ENCODE measurements around the gene ARG2.
"Not testable (repeated sequence)": the region's sequence is repeated elsewhere in the genome, so short reads cannot be mapped to it uniquely, and the experiment has no call there.

The ARG2 gene

GRCh38 chr14:67586369-67586768 is 33.4 kb upstream of the ARG2 start:
- DNase-seq (ENCODE audit: low spot score), result no peak

DNA sequence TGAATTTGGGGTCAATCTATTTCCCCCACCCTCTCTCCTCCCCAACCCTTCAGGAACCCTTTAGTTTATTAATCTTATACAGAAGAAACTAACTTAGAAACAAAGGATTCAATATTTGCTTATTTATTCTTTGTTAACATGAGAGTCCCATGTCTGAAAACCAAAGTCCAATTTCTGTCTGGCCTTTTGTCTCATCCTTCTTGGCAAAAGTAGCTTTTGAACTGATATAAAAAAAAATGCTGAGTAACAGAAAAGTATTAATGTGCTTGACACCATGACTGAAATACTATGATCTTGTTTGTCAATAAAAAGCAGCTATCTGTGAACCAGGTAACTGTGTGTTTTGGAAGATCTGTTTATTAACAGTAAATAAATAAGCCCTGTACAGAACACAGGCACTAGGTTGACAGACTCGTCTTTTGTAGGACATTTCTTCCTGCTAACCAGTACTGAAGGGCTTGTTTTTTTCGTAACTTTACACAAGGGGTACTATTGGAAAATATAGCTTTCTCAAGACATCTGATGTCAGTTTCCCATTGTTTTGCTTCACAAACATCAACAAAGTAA is 30.4 kb upstream of the ARG2 start:
- DNase-seq (ENCODE audit: low spot score), result peak; percentile 6

- not testable (repeated sequence) for DNase-seq (ENCODE audit: low spot score)
Measured at GRCh38 chr14:67593650-67594049, 26.1 kb upstream of the ARG2 start.

GRCh38 chr14:67595392-67595791 is 24.3 kb upstream of the ARG2 start:
- no peak for DNase-seq (ENCODE audit: low spot score)

DNA sequence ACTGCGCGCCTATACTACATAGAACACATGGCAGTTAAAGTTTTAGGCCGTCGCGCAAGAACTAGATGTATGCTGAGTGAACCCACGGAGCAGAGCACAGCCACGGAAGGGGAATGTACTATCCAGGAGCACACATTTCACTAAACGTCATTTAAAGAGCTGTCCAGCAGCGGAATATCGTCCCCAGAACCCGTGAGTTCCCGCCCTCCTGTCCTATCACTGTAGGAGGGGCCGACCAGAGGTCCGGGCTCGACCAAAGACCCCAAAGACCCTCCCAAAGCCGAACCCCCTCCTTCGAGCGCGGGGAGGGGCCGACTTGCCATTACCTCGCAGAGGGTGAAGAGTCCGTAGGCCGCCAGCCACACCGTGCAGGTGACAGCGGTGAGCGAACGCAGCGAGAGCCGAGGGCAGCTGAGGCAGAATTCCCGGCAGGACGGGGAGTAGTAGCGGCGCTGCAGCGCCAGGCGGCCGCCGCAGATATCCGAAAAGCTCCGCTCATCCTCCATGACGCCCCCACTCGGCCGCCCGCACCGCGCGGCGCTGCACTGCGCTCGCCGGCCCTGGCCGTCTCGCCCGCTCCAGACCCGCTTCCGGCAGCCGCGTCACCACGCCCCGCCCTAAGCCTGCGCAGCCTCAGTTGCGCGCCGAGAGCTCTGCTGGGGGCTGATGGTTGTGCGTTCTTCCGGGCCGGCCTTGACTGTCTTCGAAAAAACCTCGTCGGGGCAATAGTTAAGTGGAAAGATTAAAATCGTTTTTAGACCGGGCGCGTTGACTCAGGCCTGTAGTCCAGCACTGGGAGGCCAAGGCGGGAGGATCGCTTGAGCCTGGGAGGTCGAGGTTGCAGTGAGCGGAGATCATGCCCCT is 19.8 kb upstream of the ARG2 start, which contains the start of gene PIGH:
PIGH (minus strand) TSS at position 571 of the 864 bp plus-strand sequence; CDS start at position 506, 65 bp downstream.
- peak; percentile 92 for DNase-seq (ENCODE audit: low spot score)

DNA sequence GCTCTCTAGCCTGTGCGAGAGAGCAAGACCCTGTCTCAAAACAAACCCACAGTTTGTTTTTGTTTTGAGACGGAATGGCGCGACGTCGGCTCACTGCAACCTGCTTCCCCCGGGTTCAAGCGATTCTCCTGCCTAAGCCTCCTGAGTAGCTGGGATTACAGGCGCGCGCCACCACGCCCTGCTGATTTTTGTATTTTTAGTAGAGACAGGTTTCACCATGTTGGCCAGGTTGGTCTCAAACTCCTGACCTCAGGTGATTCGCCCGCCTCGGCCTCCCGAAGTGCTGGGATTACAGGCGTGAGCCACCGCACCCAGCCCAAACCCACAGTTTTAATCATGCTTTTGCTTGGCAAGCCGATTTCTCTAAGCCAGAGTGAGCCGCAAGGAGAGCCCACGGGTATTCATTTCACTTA is 19.2 kb upstream of the ARG2 start:
- DNase-seq (ENCODE audit: low spot score), result not testable (repeated sequence)

GRCh38 chr14:67602076-67602475 is 17.6 kb upstream of the ARG2 start:
- no peak for DNase-seq (ENCODE audit: low spot score)

DNA sequence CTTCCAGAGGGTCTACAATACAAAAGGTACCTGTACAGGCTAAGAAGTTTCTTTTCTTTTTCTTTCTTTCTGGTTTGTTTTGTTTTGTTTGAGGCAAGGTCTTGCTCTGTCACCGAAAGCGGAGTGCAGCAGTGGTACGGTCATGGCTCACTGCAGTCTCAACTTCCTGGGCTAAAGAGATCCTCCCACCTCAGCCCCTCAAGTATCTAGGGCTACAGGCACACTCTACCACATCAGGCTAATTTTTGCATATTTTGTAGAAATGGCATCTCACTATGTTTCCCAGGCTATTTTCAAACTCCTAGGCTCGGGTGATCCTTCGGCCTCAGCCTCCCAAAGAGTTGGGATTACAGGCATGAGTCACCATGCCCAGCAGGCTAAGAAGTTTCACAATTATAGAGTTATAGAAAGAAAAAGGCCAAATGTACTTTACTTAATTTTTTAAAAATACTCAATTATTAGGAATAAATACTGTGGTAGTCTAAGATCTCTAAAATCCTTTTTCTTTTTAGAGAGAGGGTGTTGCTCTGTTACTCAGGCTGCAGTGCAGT is 16.6 kb upstream of the ARG2 start:
- no peak for DNase-seq (ENCODE audit: low spot score)

- DNase-seq (ENCODE audit: low spot score), result no peak
Measured at GRCh38 chr14:67607646-67608045, 12.1 kb upstream of the ARG2 start.

DNA sequence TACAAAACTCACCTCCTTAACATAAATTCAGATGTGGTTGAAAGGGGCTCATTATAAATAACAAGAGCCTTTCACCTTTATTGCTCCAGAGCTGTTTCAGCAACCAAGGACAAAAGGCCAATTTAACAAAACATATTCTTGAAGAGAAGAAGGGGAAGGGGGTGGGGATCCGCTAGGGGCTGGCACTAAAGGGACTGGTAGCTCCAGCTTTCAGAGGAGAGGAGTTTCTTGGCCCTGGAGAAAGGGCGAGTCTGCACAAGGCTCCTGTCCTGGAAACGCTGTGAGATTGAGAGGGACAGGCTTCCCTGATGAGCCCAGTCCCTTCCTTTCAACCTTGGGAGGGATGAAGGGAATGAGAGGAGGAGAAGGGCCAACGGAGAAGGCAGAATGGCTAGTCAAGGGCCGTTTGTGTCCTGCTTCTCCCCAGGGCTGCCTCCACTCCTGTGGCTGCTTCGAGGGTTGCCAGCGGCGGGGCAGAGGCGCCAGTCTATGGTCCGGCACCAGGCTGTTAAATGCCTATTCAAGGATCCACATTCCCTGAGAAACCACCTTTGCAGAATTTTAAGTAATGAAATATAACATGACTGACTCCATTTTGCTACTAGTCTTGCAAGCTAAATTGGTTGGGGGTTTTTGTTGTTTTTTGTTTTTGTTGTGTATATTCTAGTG is 9.9 kb upstream of the ARG2 start:
- no peak for DNase-seq (ENCODE audit: low spot score)

DNA sequence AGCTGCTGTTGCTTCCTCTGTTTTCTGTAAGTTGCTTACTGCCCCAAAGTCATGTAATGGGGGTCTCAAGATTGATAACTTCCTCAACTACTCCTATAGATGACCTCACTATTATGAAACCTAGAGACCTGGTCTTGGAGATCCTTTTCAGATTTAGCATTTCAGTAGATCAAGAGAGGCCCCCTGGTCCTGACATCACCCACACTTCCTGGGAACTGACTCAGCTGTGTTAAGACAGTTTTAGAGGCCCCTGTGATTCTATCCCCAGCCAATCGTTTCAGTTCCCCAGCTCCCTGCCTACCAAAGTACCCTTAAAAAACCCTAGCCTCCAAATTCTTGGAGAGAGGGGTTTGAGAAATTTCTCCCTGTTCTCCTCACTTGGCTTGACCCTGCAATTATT is 9.2 kb upstream of the ARG2 start:
- no peak for DNase-seq (ENCODE audit: low spot score)

- DNase-seq (ENCODE audit: low spot score), result peak; percentile 82
Measured at GRCh38 chr14:67618617-67619063, 1.1 kb upstream of the ARG2 start.

DNA sequence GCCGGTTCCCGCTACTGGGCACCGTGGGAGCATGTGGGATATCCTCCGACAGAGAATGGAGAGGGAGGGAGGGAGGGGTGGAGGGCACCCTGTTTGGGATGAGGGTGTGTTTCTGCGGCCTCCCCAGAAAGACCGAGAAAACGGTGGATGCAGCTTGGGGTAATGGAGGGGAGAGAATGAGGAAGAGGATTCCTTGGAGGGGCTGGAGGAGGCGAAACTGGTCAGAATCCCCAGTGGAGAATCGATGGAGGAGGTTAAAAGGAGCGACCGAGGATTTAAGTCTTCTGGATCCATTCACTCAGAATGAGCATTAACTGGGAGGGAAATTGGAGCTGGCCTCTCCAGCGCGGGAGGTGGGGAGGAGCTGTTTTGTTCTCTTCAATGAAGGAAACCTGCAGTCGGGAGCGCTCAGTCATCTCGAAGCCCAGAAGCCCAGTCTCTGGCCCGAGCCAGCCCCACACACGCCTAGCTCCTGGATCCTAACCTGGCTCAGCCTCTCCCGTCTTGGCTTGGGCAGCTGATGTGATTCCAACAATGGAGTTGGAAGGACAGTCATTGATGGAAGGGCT is 581 bp downstream of the ARG2 start:
- no peak for DNase-seq (ENCODE audit: low spot score)

DNA sequence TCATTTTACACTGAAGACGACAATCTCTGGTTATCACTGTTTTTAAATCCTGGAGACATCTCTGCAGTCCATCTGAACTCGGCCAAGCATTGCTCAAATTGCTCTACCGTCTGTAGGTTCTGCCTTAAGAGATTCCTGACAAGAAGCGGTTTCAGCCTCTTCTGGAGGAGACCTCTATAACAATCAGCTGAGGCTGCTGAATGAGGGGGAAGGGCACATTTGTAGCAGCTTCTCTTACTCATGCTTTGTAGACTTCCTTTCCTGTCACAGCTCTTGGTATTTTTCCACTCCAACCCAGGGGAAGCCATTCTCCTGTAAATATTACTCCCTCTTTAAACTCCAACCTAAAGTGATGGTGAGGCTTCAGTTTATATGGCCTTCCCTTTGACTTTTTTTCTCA is 3.0 kb downstream of the ARG2 start:
- DNase-seq (ENCODE audit: low spot score), result no peak

GRCh38 chr14:67623114-67623513 is 3.4 kb downstream of the ARG2 start:
- DNase-seq (ENCODE audit: low spot score), result no peak

- DNase-seq (ENCODE audit: low spot score), result not testable (repeated sequence)
Measured at GRCh38 chr14:67626131-67626530, 6.4 kb downstream of the ARG2 start.

GRCh38 chr14:67627519-67627918 is 7.8 kb downstream of the ARG2 start:
- no peak for DNase-seq (ENCODE audit: low spot score)

DNA sequence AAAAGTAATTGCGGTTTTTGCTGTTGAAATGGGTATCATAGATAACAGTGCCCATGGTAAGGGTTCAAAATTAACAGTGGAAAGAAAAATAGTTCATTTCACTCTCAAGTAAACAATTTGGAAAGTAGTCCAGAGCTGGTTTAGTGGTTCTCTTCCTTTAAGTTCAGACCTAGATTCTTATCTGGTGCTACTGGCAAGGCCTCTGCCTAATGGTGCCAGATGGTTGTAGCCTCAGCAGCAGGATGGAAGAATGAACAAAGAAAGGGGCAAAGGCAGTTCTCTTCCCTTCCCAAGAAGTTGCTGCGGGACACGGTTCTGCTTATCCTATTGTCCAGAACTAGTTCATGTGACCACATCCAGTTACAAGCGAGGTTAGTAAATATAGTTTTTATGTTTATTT is 10.5 kb downstream of the ARG2 start:
- no peak for DNase-seq (ENCODE audit: low spot score)

DNA sequence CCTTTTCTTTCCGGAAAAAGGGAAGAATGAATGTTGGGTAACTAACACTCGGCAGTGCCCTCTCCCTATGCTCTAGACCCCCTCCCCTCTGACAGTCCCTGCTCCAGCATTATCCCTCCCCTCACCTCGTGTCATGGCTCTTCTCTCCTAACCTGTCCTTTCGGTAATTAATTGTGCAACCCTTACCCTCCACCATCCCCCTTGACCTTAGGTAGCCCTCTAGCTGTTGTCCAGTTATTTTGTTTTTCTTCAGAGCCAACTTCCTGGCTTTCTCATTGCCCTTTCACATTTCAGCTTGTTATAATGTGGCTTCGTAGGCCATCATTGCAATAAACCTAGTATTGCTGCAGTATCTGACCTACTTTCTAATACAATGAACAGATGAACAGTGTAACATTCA is 11.2 kb downstream of the ARG2 start:
- no peak for DNase-seq (ENCODE audit: low spot score)

- DNase-seq (ENCODE audit: low spot score), result no peak
Measured at GRCh38 chr14:67633451-67634147, 13.9 kb downstream of the ARG2 start.

- peak; percentile 73 for DNase-seq (ENCODE audit: low spot score)
Measured at GRCh38 chr14:67636361-67636919, 16.7 kb downstream of the ARG2 start.

All from hematopoietic multipotent progenitor cell treated with erythropoietin and hydrocortisone succinate and interleukin-3 and kit ligand, for 15 days (in vitro differentiated cells).